ENCODE results near the gene MPST. TPM values are rescaled to one million over a fixed set of nuclear protein-coding genes. Genes with fewer than 3 reads are reported as not detected.
"Not testable (repeated sequence)": the region's sequence is repeated elsewhere in the genome, so short reads cannot be mapped to it uniquely, and the experiment has no call there.

Gene MPST
- total RNA-seq: 20.7 TPM

DNA sequence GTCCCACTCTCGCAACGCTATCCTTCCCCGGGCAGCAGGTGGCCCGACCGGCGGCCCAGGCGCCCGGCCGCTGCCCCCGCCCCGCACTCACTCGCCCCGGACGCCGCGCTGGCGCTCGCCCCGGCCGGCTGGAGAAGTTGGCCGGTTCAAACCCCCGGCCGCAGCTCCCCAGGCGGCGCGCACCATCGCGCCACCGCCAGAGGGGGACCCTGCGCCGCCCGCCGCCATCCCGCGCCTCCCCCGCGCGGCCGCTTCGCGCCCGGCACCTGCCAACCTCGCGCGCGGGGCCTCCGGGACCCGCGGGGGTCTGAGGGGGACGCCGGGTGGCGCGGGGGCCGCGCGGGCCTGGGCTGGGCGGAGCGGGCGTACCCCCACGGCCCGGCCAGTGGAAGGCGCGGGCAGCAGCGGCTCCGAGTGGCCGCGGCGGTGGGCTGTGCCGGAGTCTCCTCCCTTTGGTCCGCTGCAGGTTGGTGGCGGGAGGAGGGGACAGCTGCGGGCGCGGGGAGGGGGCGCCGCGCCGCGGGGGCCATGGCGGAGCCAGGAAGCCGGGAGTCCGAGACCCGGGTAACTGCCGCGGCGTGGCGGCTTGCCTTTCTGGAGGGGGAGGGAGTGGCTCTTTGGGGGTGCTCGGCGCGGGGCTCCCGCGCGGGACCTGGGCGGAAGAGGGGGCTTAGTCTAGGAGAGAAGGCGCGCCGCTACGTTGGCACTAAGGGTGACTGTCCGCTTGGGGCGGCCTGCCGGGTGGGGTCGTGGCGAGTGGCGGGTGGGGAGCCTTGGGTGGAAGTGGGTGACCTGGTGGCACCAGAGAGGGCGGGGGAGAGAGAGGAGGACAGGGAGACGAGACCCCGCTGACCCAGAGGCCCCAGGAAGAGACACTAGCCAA is at the start of gene MPST, which contains the start of gene TST:
MPST (plus strand) TSS at position 434 of the 883 bp plus-strand sequence; CDS start at position 529, 95 bp downstream.
TST (minus strand) TSS at position 139 of the 883 bp plus-strand sequence. CDS start 715 bp downstream, outside the sequence.
- Histone ChIP-seq H3K4me3 (ENCODE audit: low read length) (peak within 1 kb of the TSS; percentile 63), H3K9me3 (ENCODE audit: low read depth, low read length) (no peaks in the 10 kb centered on the region), H3K27me3 (ENCODE audit: insufficient read depth, low read length) (no peaks in the 10 kb centered on the region), H3K4me1 (ENCODE audit: insufficient read depth, low read length) (peaks cover 20% of the 10 kb centered on the region)

- no peaks in the 10 kb centered on the region for H3K27me3 ChIP-seq (ENCODE audit: insufficient read depth, low read length)
- no peak overlapping the region for H3K4me3 ChIP-seq (ENCODE audit: low read length)
- H3K9me3 ChIP-seq (ENCODE audit: low read depth, low read length): no peaks in the 10 kb centered on the region
- no peaks in the 10 kb centered on the region for H3K4me1 ChIP-seq (ENCODE audit: insufficient read depth, low read length)
Observed at GRCh38 chr22:36971341-36972125, 48.0 kb upstream of the MPST start.

GRCh38 chr22:36976606-36977005 is 42.9 kb upstream of the MPST start:
- peaks cover 7% of the 10 kb centered on the region for H3K4me1 ChIP-seq (ENCODE audit: insufficient read depth, low read length)
- H3K27me3 ChIP-seq (ENCODE audit: insufficient read depth, low read length): no peaks in the 10 kb centered on the region
- H3K4me3 ChIP-seq (ENCODE audit: low read length): no peak overlapping the region
- no peaks in the 10 kb centered on the region for H3K9me3 ChIP-seq (ENCODE audit: low read depth, low read length)

GRCh38 chr22:36977401-36977861 is 42.1 kb upstream of the MPST start:
- Histone ChIP-seq H3K27me3 (ENCODE audit: insufficient read depth, low read length) (no peaks in the 10 kb centered on the region), H3K4me3 (ENCODE audit: low read length) (peak overlapping the region; percentile 45), H3K9me3 (ENCODE audit: low read depth, low read length) (no peaks in the 10 kb centered on the region), H3K4me1 (ENCODE audit: insufficient read depth, low read length) (peaks cover 7% of the 10 kb centered on the region)

- H3K9me3 ChIP-seq (ENCODE audit: low read depth, low read length): no peaks in the 10 kb centered on the region
- peaks cover 7% of the 10 kb centered on the region for H3K4me1 ChIP-seq (ENCODE audit: insufficient read depth, low read length)
- no peaks in the 10 kb centered on the region for H3K27me3 ChIP-seq (ENCODE audit: insufficient read depth, low read length)
- peak overlapping the region; percentile 45 for H3K4me3 ChIP-seq (ENCODE audit: low read length)
Observed at GRCh38 chr22:36977947-36978660, 41.4 kb upstream of the MPST start.

GRCh38 chr22:36979016-36979910 is 40.3 kb upstream of the MPST start:
- Histone ChIP-seq H3K9me3 (ENCODE audit: low read depth, low read length) (no peaks in the 10 kb centered on the region), H3K27me3 (ENCODE audit: insufficient read depth, low read length) (no peaks in the 10 kb centered on the region), H3K4me1 (ENCODE audit: insufficient read depth, low read length) (peaks cover 7% of the 10 kb centered on the region), H3K4me3 (ENCODE audit: low read length) (no peak overlapping the region)

GRCh38 chr22:36981247-36981775 is 38.2 kb upstream of the MPST start:
- Histone ChIP-seq H3K9me3 (ENCODE audit: low read depth, low read length) (peaks cover 10% of the 10 kb centered on the region), H3K27me3 (ENCODE audit: insufficient read depth, low read length) (no peaks in the 10 kb centered on the region), H3K4me3 (ENCODE audit: low read length) (no peak overlapping the region), H3K4me1 (ENCODE audit: insufficient read depth, low read length) (peaks cover 7% of the 10 kb centered on the region)

GRCh38 chr22:36982136-36982535 is 37.4 kb upstream of the MPST start:
- no peaks in the 10 kb centered on the region for H3K27me3 ChIP-seq (ENCODE audit: insufficient read depth, low read length)
- no peak overlapping the region for H3K4me3 ChIP-seq (ENCODE audit: low read length)
- peaks cover 12% of the 10 kb centered on the region for H3K9me3 ChIP-seq (ENCODE audit: low read depth, low read length)
- peaks cover 6% of the 10 kb centered on the region for H3K4me1 ChIP-seq (ENCODE audit: insufficient read depth, low read length)

DNA sequence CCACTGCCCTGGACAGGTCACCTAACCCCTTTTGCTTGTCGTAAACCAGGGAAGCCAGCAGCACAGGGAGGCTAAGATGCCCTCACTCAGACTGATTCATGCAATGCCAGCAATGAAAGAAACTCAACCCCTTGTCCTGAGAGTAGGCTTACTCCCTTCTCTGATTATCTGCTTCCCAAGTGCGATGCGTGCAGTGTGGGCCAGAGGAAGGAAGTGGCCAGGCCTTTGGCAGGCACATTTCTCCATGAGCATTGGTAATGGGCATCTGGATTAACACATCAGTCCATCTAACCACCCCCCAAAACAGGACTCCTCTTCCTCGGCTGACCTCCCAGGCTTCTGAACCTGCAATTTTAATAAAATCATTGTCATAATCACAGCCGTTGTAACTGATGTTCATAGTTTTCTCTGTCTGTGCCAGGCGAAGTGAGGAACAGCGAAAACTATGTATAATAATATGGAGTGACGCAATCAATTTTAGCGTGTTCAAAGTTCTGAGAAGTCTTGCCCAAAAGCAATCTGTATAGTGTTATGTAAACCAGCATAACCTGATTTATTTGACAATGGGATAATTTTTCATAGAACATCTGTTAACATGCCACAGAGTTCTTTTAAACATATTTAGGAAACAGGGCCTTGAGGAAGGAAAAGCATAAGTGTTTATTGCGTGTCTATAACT is 34.2 kb upstream of the MPST start:
- H3K4me1 ChIP-seq (ENCODE audit: insufficient read depth, low read length): no peaks in the 10 kb centered on the region
- no peak overlapping the region for H3K4me3 ChIP-seq (ENCODE audit: low read length)
- H3K9me3 ChIP-seq (ENCODE audit: low read depth, low read length): peaks cover 12% of the 10 kb centered on the region
- peaks cover 6% of the 10 kb centered on the region for H3K27me3 ChIP-seq (ENCODE audit: insufficient read depth, low read length)

DNA sequence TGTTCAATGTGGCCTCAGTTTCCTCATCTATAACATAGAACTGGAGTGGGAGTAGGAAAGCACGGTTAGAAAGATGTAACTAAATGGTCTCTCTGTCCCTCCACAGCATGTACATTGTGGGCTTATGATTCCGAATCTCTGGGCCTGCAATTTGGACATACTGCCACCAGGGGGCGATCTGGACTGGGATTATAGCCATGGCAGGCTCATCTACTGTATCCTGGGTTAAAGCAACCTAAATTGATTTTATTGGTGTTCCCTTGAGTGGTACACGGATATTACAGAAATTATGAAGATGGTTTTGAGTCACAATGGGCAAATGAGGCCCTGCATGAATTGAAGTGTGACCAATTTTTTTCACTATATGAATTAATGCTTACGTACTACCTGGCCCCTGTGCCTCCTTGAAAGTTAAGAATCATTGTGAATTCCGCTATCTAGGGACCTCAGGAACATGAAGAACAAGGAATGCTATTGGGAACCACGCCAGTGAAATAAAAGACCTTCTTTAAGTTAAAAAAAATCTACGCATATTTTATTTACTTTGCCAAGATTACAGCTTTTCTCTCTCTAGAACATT is 33.2 kb upstream of the MPST start:
- H3K4me1 ChIP-seq (ENCODE audit: insufficient read depth, low read length): no peaks in the 10 kb centered on the region
- H3K4me3 ChIP-seq (ENCODE audit: low read length): no peak overlapping the region
- peaks cover 12% of the 10 kb centered on the region for H3K9me3 ChIP-seq (ENCODE audit: low read depth, low read length)
- peaks cover 14% of the 10 kb centered on the region for H3K27me3 ChIP-seq (ENCODE audit: insufficient read depth, low read length)

GRCh38 chr22:36988075-36988832 is 31.3 kb upstream of the MPST start:
- Histone ChIP-seq H3K9me3 (ENCODE audit: low read depth, low read length) (peaks cover 12% of the 10 kb centered on the region), H3K27me3 (ENCODE audit: insufficient read depth, low read length) (peaks cover 14% of the 10 kb centered on the region), H3K4me3 (ENCODE audit: low read length) (no peak overlapping the region), H3K4me1 (ENCODE audit: insufficient read depth, low read length) (no peaks in the 10 kb centered on the region)

GRCh38 chr22:36989012-36989411 is 30.5 kb upstream of the MPST start:
- H3K9me3 ChIP-seq (ENCODE audit: low read depth, low read length): peaks cover 12% of the 10 kb centered on the region
- H3K4me1 ChIP-seq (ENCODE audit: insufficient read depth, low read length); H3K4me3 ChIP-seq (ENCODE audit: low read length): not testable (repeated sequence)
- H3K27me3 ChIP-seq (ENCODE audit: insufficient read depth, low read length): peaks cover 14% of the 10 kb centered on the region
